ENCODE data around the gene AKAP8.
"Not testable (repeated sequence)": the region's sequence is repeated elsewhere in the genome, so short reads cannot be mapped to it uniquely, and the experiment has no call there.

Gene AKAP8

DNA sequence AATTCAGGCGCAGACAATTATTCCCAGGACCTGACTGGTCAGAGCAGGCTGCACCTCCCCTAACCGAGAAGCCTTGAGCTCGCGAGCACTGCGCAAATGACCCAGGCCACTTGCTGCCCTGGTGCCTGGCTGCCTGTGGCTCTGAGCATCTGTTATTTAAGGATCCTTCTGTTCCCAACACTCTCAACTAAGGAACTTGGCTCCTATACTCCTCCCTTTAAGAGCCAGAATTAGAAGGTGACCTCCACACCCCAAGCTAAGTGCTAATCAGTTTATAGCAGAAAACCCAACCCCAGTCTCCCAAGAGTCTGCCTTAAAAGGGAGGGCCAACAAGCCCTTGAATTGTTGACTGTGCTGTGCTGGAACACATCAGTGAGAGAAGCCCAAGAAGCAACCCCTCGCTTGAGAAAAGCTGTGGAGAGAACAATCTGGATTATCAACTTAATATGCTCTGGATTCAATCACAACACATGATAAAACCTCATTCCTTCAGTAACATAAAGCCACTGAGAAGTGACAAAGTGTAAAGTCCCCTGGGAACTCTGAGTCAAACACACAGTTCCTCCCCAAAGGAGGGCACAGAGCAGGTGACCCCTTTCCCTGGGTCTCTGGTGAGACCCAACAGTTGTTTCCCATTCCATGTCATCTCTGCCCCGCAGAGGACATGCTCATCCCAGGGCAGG is 24.7 kb upstream of the AKAP8 start:
- DNase-seq (ENCODE audit: low read depth in 2 of 2), result no peak

DNA sequence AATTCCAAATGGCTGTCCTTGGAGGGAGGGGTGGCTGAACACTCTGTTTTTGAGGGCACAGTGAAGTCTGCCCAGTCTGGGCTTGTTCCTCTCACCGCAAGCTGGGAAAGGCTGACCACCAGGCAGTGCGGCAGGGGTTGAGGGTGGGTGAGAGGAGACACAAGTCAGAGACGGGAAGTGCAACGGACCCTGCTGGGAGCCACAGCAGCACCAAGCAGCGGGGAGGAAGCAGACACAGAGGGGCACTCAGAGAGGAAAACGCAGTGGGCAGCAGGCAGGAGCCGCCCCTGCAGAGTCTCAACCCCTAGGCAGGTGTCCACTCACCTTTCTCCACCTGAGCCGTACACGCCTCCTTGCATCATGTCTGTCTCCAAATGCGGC is 23.6 kb upstream of the AKAP8 start:
- DNase-seq (ENCODE audit: low read depth in 2 of 2), result no peak

DNA sequence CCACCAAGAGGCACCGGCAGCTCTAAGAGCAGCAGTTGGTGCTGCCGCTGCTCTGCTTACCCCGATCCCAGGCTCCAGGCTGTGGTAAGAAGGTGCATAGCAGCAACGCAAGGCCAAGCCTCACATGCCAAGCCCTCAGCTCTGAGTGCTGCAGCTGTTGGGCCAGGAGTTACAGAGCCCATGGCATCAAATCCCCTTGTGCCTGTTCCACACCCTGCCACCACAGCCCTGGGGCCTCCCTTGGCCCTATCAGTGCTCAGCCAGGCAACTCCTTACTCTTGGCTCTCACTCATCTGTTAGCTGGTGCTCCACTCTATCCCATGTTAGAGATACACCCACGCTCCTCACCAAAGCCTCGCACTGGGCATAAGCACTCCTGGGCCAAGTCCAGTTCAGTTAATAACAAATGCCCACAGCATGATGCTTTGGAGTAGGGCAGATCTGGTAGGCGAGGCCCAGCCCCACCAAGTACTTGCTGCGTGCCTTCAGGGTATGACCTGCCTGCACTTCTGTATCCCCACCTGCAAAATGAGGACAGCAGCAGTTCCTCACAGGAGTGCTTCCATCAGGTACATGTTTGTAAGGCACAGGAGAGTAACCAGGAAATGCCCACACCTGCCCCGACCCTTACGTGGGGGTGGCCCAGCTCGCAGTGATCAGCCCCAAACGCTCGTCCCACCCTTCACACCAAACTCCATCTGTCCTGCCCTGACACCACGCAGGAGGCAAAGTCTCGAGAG is 23.0 kb upstream of the AKAP8 start:
- no peak for DNase-seq (ENCODE audit: low read depth in 2 of 2)

DNA sequence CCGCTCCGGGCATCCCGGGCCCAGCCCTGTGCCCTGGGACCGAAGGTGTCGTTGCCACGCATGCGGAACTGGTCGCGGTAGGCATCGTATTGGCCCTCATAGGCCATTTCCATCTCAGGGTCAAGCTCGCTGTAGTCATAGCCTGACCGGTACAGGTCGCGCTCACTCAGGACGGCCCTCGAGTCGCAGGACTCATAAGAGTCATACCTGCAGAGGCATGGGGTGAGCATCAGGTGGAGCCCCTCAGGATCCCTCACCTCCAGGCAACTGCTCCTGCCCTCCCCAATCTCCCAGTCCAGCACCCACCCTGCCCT is 21.8 kb upstream of the AKAP8 start:
- no peak for DNase-seq (ENCODE audit: low read depth in 2 of 2)

DNA sequence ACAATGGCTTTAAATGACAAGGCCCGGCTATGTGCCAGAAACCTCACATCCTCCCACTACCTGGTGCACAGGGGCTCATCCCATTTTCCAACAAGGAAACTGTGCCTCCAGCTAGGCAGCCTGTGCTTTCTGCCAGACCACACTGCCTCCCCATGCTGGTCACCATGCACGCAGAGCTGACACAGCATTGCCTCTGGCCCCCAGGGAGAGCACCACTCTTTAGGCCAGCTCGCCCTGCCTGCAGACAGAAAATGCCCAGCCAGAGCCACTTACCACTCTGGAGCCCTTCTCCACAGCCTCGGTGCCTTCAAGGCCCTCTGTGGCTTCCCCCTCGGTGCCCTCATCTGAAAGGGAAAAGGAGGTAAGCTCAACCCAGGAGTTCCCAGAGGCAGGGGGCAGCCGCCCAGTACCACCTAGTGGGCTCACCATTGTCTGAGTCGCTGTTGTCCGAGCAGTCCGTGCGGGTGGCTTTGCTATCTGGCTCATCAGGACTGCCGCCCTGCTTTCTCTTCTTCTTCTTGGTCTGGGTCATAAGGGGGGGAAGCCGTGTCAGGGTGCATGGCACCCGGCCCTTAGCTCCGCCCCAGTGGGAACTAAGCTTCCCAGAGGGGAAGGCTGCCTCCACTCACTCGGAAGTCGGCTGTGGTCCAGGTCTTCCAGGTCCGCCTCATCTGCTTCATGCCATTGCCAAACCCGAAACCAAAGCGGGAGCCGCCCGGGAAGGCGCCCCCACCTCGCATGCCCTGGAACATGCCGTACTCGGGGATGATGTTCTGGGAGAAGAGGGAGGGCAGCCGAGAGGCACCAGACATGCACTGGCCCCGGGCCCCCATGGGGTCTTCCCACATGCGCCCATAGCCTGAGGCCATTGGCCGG is 21.2 kb upstream of the AKAP8 start:
- no peak for DNase-seq (ENCODE audit: low read depth in 2 of 2)

DNA sequence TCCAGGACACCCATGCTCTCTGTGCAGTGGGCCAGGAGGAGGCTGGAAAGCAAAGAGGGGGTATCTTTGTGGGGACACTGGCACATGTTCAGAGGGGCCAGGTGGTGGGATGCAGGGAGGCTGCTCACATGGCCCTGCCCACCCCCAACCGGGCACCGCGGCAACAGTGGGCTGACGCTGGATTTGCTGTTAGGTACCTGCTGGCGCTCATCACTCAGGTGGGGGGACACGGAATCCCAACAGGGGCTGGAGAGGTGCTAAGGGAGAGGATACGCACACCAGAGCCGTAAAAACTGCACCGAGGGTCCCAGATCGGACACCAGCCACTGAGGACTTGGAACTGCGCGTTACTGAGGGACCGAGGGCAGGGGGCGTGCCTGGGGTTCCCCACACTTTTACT is 20.0 kb upstream of the AKAP8 start:
- DNase-seq (ENCODE audit: low read depth in 2 of 2), result no peak

DNA sequence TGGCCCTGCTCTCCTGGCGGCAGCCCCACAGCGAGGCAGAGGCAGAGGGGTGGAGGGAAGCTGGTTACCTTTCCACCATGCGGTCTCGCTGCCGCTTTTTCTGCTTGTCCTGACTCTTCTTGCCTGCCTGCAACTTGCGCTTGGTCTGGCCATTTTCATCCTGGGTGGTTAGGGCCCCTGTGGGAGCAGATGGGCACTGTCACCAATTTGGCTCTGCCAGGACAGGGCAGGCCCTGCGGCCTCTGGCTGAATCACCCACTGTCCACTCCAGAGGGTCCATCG is 19.6 kb upstream of the AKAP8 start:
- no peak for DNase-seq (ENCODE audit: low read depth in 2 of 2)

DNA sequence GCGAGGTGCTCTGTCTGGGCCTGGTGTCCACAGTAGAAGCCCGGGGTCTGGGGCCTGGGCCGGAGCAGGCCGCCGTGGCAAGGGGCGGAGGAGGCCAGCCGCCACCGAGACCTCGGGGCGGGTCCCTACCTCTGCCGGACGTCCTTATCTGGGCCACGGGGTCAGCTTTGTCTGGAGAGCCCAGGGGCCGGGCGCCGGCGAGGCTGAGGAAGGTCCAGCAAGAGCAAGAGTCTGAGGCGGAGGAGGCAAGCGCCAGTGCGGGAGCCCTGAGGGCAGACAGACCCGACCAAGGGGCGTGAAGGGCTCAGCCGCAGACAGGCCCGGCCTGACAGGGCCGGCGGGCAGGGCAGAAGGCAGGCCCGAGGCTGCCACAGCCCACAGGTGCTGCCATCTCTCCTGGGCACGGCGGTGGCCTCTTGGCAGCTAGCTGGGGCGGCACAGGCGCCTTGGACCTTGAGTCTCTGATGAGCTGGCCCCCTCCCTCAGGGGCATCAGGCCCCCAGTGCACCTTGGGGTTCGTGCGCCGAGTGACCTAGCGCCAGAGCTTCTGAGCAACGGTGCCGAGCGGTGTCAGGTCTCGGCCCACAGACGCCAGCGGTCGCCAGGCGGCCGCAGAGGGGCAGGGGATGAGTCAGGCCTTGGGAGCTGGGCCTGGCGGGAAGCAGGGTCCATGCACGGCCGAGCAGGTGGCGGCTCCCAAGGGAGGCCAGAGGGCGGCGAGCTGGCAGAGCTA is 19.1 kb upstream of the AKAP8 start:
- DNase-seq (ENCODE audit: low read depth in 2 of 2), result no peak

DNA sequence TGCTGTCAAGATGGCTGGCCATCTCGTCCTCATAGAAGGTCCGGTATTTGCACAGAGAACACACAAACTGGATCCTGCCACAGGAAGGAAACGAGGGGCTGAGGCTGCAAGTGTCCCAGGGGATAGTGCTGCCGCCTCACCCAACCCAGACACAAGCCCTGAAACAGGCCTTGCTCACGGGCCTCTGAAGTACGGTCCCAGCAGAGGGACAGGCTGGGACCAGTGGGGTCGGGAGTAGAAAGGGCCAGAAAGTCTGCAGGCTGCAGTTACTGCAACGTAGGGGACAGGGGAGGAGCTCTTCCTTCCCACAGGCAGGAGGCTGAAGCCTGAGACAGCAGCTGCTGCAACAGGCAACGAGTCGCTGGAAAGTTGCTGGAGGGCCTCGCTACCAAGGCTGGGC is 18.2 kb upstream of the AKAP8 start:
- no peak for DNase-seq (ENCODE audit: low read depth in 2 of 2)

DNA sequence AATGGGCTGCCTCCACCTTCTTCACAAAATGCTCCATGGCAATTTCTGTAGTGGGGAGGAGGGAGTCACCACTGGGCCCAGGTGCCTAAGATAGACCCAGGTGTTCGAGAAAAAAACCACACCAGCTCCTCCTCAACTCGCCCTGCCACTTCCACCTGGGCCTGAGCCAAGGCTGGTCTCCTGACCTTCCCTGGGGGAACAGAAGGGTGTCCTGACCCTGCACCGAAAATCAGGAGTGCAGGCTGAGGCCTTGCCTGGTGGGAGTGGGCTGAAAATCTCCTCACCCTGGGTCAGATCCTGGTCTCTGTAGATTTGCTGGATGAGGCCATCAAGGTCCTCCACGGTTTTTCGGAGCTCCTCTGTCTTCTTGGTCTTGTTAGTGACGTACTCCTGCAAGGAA is 17.6 kb upstream of the AKAP8 start:
- no peak for DNase-seq (ENCODE audit: low read depth in 2 of 2)

DNA sequence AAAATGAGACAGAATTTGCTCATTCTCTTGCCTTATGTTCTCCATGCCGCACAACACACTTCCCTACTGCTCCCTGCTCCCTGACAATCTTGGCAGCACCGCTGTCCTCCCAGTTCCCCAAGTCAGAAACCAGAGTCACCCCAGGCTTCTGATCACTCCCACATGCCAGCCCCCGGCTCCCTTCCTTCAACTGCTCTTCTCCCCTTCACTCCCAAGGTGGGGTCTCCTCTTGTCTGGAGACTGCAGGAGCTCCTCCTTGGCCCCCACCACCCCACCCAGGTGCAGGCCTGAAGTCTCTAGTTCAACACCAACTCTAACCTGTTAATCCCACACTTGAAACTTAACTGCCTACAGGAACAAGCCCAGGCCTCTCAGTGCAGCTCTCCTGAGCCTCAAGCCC is 16.8 kb upstream of the AKAP8 start:
- no peak for DNase-seq (ENCODE audit: low read depth in 2 of 2)

DNA sequence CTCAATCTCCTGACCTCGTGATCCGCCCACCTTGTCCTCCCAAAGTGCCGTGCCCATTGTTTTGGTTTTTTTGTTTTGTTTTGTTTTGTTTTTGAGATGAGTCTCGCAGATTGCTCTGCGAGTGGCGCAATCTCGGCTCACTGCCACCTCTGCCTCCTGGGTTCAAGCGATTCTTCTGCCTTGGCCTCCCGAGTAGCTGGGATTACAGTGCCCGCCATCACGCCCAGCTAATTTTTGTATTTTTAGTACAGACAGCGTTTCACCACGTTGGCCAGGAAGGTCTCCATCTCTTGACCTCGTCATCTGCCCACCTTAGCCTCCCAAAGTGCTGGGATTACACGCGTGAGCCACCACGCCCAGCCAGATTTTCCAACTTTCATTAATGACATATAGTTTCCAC is 15.7 kb upstream of the AKAP8 start:
- DNase-seq (ENCODE audit: low read depth in 2 of 2), result not testable (repeated sequence)

DNA sequence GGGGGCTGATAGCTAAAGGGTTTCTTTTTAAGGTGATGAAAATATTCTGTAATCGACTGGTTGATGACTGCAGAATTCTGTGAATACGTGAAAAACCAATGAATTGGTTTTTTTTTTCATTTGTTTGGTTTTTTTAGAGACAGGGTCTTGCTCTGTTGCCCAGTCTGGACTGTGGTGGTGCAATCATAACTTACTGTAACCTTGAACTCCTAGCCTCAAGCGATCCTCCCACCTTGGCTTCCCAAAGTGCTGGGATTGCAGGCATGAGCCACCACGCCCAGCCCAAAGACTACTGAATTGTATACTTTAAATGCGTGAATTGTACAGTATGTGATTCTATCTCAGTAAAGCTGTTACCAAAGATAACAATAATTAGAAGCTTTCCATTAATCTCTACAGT is 14.8 kb upstream of the AKAP8 start:
- no peak for DNase-seq (ENCODE audit: low read depth in 2 of 2)

DNA sequence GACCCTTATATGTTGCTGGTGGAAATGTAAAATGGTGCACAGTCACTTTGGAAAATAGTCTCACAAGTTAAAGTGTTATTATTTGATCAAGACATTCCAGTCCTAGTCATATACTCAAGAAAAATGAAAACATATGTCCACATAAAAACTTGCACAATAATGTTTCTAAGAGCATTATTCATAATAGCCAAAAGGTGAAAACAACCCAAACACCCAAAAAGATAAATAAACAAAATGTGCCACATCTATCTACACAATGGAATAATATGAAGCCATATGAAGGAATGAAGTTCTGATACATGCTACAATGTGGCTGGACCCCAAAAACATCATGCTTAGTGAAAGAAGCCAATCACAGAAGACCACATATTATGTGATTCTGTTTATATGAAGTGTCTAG is 14.4 kb upstream of the AKAP8 start:
- DNase-seq (ENCODE audit: low read depth in 2 of 2), result no peak

DNA sequence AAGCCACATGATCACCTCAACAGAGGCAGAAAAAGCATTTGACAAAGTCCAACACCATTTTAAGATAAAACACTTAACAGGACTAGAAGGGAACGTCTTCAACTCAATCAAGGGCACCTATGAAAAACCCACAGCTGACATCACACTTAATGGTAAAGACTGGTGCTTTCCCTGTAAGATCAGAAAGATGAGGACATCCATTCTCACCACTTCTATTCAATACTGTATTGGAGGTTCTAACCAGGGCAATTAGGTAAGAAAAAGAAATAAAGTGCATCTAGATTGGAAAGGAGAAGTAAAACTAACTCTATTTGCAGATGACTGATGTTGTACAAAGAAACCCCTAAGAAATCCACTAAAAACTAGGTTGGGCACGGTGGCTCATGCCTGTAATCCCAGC is 11.2 kb upstream of the AKAP8 start:
- no peak for DNase-seq (ENCODE audit: low read depth in 2 of 2)

DNA sequence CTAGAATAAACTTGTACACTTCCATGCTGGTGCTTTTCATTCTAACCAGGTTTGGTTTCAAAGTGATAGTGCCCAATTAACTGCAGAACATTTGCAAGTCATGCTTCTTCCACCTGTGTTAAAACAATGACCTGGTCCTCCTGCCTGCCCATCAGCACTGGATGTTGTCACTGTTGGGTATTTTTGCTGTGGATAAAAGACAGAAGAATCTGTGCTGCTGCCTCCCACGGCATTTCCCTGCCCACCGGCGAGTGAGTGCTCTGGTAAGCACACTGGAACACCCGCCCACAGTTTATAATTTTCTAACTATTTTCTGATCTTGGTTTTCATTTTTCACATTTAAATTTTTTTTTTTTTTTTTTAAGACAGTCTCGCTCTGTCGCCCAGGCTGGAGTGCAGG is 2.3 kb upstream of the AKAP8 start:
- DNase-seq (ENCODE audit: low read depth in 2 of 2), result no peak

DNA sequence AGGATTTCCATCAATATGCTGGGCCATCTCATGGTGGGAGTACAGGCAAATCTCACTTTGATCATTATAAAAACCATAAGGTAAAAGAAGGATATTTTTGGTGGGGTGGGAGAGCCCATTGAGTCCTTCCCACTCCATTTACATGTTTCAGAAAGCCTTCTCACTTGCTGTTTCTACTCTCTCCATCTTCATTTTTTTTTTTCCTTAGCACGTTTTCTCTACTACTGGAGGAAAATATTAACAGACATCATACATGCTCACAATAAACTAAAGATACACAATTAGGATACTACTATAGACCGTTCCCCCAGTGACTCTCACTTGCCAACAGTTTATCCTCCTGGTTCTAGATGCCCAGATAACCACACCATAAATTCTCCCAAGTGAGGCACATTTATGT is 1.8 kb upstream of the AKAP8 start:
- no peak for DNase-seq (ENCODE audit: low read depth in 2 of 2)

DNA sequence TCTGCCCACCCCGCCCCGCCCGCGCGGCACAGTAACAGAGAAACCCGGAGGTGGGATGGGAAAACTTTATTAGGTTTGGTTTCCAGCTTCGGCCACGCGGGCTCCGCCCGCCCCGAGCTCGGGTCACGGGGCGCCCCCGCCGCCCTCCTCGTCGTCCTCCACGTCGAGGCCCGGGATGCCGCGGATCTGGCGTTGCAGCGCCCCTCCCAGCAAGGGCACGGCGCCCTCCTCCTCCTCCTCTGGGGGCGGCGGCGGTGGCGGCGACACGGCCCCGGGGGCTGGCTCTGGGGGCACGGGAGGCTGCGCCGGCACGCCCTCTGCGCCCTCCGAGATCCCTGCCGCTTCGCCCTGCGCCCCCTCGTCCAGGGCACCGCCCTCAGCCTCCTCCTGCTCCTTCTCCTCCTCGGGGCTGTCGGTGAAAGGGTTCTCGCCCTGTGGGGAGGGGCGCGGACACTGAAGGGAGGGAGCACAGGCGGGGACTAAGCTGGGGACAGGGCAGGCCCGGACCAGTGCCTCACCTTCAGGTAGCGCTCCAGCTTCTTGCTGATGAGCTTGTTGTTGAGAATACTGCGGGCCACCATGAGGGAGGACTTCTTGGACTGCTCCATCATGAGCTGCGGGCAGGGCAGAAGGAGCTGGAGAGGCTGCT is 536 bp upstream of the AKAP8 start:
- DNase-seq (ENCODE audit: low read depth in 2 of 2), result peak in 1 of 2 donors; percentile 12

DNA sequence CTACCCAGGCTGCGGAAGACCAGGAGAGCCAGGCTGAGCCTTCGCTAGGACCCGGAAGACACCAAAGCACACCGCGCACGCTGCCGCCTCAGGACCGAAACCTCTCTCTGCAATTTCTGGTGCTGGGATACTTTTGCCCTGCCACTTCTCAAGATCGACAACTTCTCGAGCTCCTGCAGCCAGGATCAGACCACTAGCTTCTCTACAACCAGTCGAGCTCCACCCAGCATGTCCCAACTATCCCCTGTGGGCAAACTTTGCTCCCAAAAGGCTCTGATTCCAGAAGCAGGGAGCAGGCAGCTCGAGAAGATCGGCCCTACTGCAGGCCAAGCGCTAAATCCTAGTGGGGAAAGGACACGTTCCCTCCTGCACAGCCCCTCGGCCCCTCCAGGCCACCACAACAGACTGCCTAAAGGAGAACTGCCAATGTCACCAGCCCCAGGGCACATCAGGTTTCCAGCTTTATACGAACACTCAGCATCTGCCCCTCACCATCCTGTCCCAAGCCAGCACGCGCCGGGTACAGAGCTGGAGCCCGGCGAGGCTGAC is 979 bp downstream of the AKAP8 start:
- DNase-seq (ENCODE audit: low read depth in 2 of 2), result peak; percentile 25 to 34

DNA sequence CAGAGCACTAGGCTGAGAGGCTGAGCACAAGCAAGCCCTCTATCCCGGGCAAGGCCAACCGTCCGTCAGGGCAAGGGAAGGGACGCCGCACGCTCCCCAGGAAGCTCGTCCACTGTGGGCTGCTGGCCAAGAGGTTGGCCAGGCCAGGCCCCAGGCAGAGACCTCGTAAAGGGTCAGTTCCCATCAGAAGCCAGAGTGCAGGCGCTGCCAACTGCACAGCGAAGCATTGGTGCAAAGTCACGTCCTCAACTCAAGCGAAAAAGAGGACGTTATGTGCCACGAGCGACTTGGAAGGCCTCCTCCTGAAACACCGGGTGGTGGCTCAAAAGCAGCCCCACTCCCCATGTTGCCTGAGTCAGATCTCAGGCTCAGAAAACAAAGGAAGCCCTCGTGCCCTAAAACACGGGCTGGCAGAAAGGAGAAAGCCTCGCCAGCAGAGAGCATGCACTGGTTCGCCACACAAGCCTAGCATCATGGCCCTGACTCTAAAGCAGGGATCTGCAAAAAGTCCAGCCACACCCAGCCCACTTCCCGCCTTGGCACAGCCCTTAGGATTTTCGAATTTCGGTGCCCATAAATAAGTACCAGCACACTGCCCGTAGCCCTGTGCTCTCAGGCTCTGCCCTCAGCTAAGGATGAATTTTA is 4.7 kb downstream of the AKAP8 start:
- DNase-seq (ENCODE audit: low read depth in 2 of 2), result no peak

DNA sequence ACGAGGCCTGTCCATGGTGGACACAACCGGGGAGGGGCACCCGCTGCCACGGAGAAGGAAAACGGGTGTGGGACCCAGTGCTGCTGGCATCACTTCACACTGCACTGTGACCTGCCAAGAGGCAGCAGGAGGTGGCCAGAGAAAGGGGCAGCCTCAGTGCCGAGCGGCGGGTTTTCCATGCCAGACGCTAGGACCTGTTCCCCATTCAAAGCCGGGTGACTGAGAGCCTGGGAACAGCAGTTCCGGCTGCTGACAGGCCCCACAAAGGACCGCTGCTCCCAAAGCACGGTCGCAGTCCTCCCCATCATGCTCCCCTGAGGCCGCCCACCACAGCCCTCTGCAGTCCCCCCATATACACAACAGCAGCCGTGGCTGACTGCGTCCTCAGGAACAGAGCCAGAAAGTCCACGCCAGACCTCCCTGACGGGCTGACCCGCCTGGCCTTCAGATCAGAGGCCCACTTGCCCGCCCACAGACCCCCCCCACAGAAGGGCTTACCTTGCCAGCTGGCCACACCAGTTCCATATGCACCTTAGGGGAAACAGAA is 5.4 kb downstream of the AKAP8 start:
- DNase-seq (ENCODE audit: low read depth in 2 of 2), result no peak

Measured in stimulated activated CD4-positive, alpha-beta T cell treated with anti-CD3 and anti-CD28 coated beads, Interleukin-1b, Interleukin-23, amount 100 ng/mL, for 4 hours (primary cell).